IMR-90 (cell line): ENCODE results near the gene NOTCH2.
"Not testable (repeated sequence)": the region's sequence is repeated elsewhere in the genome, so short reads cannot be mapped to it uniquely, and the experiment has no call there.

ENCODE experiments used
- BHLHE40 ChIP-seq: fragments of 150-350 bp; IDR thresholded peaks from 2 replicates; pipeline ENCODE4 v1.6.1; 2016; ENCODE audit warnings: mild to moderate bottlenecking, low read depth, low read length
- CEBPB ChIP-seq: IDR thresholded peaks from 2 replicates; pipeline ENCODE4 v1.6.1; 2012; ENCODE audit warnings: low read depth, low read length, improper control_type of control experiment
- CTCF ChIP-seq: conservative IDR thresholded peaks from 2 replicates; pipeline ENCODE4 v1.5.1; 2012; ENCODE audit warnings: mild to moderate bottlenecking, low read depth, low read length, improper control_type of control experiment
- ELK1 ChIP-seq: fragments of 150-350 bp; IDR thresholded peaks from 2 replicates; pipeline ENCODE4 v1.6.1; 2016; ENCODE audit warnings: low read depth, mild to moderate bottlenecking, low read length, moderate library complexity, borderline replicate concordance
- FOS ChIP-seq: fragments of 150-350 bp; IDR thresholded peaks from 2 replicates; pipeline ENCODE4 v1.6.1; 2016; ENCODE audit warnings: low read depth, low read length
- MAZ ChIP-seq: IDR thresholded peaks from 2 replicates; pipeline ENCODE4 v1.6.1; 2012; ENCODE audit warnings: low read depth, mild to moderate bottlenecking, low read length, improper control_type of control experiment, moderate library complexity, borderline replicate concordance
- POLR2A ChIP-seq: IDR thresholded peaks from 2 replicates; pipeline ENCODE4 v1.6.1; 2012; ENCODE audit warnings: mild to moderate bottlenecking, low read depth, low read length
- RAD21 ChIP-seq: IDR thresholded peaks from 2 replicates; pipeline ENCODE4 v1.6.1; 2012; ENCODE audit warnings: low read length, improper control_type of control experiment
- RCOR1 ChIP-seq: IDR thresholded peaks from 2 replicates; pipeline ENCODE4 v1.6.1; 2012; ENCODE audit warnings: mild to moderate bottlenecking, low read length, improper control_type of control experiment; ENCODE audit not compliant: insufficient replicate concordance
- RFX5 ChIP-seq: IDR thresholded peaks from 2 replicates; pipeline ENCODE4 v1.8.0; 2012; ENCODE audit warnings: low read depth, mild to moderate bottlenecking, low read length, moderate library complexity
- SMC3 ChIP-seq: fragments of 150-350 bp; IDR thresholded peaks from 2 replicates; pipeline ENCODE4 v1.6.1; 2016; ENCODE audit warnings: low read depth, mild to moderate bottlenecking, antibody characterized with exemption, low read length, moderate library complexity

- TF ChIP-seq CTCF, POLR2A, MAZ, ELK1, BHLHE40, RAD21, SMC3, CEBPB, RCOR1, RFX5, FOS: not testable (repeated sequence)
These were observed 37.2 kb downstream of the NOTCH2 start for GRCh38 chr1:120032253-120032652.
